Spleen (tissue), 7 donors: ENCODE measurements around the gene DES.

Experiments
- POLR2A ChIP-seq, 3 donors: fragments of 450-650 bp; IDR thresholded peaks; one replicate each; pipeline ENCODE4 v1.5.1; 2017; ENCODE audit warnings: antibody characterized with exemption in 3 of 3, mild to moderate bottlenecking in 1 of 3
- POLR2AphosphoS5 ChIP-seq, 3 donors: sonication (generic); formaldehyde crosslinking; IDR thresholded peaks; one replicate each; pipeline ENCODE4 v1.5.1; 2017; ENCODE audit warnings: antibody characterized with exemption in 3 of 3
- TF ChIP-seq, protein P1 (sequence below), 11 experiments: fragments of 200-600 bp in 7 of 11; fragments of 450-650 bp in 4 of 11; sonication (generic) in 4 of 11; IDR thresholded peaks in 8 of 11; conservative IDR thresholded peaks in 3 of 11; 1 replicate in 7 of 11; 2 replicates in 4 of 11; pipeline versions ENCODE4 v1.4.0 to v1.8.0; 2016 to 2021; ENCODE audit warnings: antibody characterized with exemption in 11 of 11, inconsistent platforms in 4 of 11, mild to moderate bottlenecking in 1 of 11
- donor health status: DM: no; HTN: no; CAD: no; lungs with moderate emphysema.
- donor health status: DM: no; HTN: no; CAD: no.
- donor health status: DM: no; HTN: no; CAD: no.

DNA sequence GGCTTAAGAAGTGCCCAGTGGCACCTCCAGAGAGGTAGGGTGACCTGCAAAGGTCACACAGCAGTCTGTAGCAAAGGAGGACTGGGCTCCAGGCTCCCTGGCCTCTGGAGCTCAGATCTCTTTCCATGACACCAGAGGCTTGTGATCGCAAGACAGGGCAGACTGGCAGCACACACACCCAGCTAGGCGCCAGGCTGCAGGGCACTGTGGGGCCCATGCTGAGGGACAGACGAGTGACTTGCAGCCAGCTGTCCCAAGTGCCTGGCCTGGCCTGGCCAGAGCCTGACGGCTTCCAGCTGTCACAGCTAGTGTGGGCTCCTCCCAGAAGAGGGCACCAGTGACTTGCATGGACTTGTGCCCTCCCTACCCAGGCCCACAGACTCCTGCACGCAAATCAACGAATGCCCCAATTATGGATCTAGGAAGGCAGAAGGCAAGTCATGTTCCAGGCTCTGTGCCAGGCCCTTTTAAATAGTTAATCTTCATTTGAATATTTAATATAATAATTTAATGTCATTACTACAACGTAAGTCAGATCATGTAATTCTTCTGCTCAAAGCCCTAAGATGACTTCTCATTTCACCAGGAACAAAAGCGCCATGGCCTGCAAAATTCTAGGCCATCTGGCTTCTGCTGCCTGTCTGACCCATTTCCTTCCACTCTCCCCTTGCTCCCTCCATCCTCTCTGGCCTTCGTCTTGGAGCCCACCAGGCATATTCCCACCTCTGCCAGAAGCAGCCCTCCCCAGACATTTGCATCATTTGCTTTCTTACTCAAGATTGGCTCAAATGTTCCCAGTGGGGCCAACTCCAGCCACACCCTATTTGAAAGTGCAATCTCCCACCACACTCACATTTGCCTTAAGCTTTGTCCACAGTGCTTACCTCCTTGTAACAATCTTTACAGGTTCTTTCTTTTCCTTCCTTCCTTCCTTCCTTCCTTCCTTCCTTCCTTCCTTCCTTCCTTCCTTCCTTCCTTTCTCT is 12.7 kb downstream of the DES start:
- TF ChIP-seq, protein P1, sequence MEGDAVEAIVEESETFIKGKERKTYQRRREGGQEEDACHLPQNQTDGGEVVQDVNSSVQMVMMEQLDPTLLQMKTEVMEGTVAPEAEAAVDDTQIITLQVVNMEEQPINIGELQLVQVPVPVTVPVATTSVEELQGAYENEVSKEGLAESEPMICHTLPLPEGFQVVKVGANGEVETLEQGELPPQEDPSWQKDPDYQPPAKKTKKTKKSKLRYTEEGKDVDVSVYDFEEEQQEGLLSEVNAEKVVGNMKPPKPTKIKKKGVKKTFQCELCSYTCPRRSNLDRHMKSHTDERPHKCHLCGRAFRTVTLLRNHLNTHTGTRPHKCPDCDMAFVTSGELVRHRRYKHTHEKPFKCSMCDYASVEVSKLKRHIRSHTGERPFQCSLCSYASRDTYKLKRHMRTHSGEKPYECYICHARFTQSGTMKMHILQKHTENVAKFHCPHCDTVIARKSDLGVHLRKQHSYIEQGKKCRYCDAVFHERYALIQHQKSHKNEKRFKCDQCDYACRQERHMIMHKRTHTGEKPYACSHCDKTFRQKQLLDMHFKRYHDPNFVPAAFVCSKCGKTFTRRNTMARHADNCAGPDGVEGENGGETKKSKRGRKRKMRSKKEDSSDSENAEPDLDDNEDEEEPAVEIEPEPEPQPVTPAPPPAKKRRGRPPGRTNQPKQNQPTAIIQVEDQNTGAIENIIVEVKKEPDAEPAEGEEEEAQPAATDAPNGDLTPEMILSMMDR (IDR thresholded peaks at IDR 0.05 in 8 of 11, conservative IDR thresholded peaks at IDR 0.05 in 3 of 11), result no peak
- TF ChIP-seq POLR2A (IDR thresholded peaks at IDR 0.05), result no peak
- peak in 2 of 3 donors; percentile 43 to 45 for TF ChIP-seq POLR2AphosphoS5 (IDR thresholded peaks at IDR 0.05)
